ENCODE results near the gene TET3. TPM values are rescaled to one million over a fixed set of nuclear protein-coding genes. Genes with fewer than 3 reads are reported as not detected.

The TET3 gene
- total RNA-seq, 2 donors from 2014 or later = 23.5 to 26.3 TPM

- TF ChIP-seq CTCF (conservative IDR thresholded peaks at IDR 0.05) = no peak
- Mint-ChIP-seq H3K9me3 (no peaks in the 10 kb centered on the region), H3K4me3 (no peak overlapping the region), H3K36me3 (ENCODE audit: low read depth) (peaks cover 11% of the 10 kb centered on the region), H3K27me3 (ENCODE audit: insufficient read depth) (no peaks in the 10 kb centered on the region), H3K27ac (no peak overlapping the region), H3K4me1 (peaks cover 34% of the 10 kb centered on the region)
- Histone ChIP-seq H3K9ac (ENCODE audit: extremely low read depth, low read length, poor library complexity, severe bottlenecking) (no peak overlapping the region), H3K4me1 (ENCODE audit: control insufficient read depth, insufficient read depth, low read length) (peaks cover 6% of the 10 kb centered on the region), H3K27ac (ENCODE audit: low read depth, low read length) (no peak overlapping the region), H3K9me3 (ENCODE audit: control insufficient read depth, low read length) (no peaks in the 10 kb centered on the region), H3K27me3 (ENCODE audit: control insufficient read depth, insufficient read depth, low read length, poor library complexity, severe bottlenecking) (no peaks in the 10 kb centered on the region), H3K36me3 (ENCODE audit: control insufficient read depth, insufficient read depth, low read length) (peaks cover 9% of the 10 kb centered on the region), H3K4me3 (ENCODE audit: low read length) (no peak overlapping the region)
- DNase-seq = no peak
- WGBS, 2 experiments (ENCODE audit: insufficient coverage in 1 of 2, insufficient read length in 1 of 2) = 89 to 93% methylated on average over 9 of the region's 9 CpGs
These were observed 36.1 kb downstream of the TET3 start for GRCh38 chr2:74020702-74021406.

- Mint-ChIP-seq H3K36me3 (ENCODE audit: low read depth) (peaks cover 11% of the 10 kb centered on the region), H3K27ac (no peak overlapping the region), H3K4me3 (no peak overlapping the region), H3K9me3 (no peaks in the 10 kb centered on the region), H3K27me3 (ENCODE audit: insufficient read depth) (no peaks in the 10 kb centered on the region), H3K4me1 (peaks cover 34% of the 10 kb centered on the region)
- Histone ChIP-seq H3K9me3 (ENCODE audit: control insufficient read depth, low read length) (no peaks in the 10 kb centered on the region), H3K27ac (ENCODE audit: low read depth, low read length) (no peak overlapping the region), H3K9ac (ENCODE audit: extremely low read depth, low read length, poor library complexity, severe bottlenecking) (no peak overlapping the region), H3K4me1 (ENCODE audit: control insufficient read depth, insufficient read depth, low read length) (peaks cover 9% of the 10 kb centered on the region), H3K36me3 (ENCODE audit: control insufficient read depth, insufficient read depth, low read length) (peaks cover 9% of the 10 kb centered on the region), H3K27me3 (ENCODE audit: control insufficient read depth, insufficient read depth, low read length, poor library complexity, severe bottlenecking) (no peaks in the 10 kb centered on the region), H3K4me3 (ENCODE audit: low read length) (no peak overlapping the region)
- TF ChIP-seq CTCF (conservative IDR thresholded peaks at IDR 0.05) = no peak
- WGBS, 2 experiments (ENCODE audit: insufficient coverage in 1 of 2, insufficient read length in 1 of 2) = 87 to 90% methylated on average over 5 of the region's 5 CpGs
- no peak for DNase-seq
These were observed 36.7 kb downstream of the TET3 start for GRCh38 chr2:74021407-74021755.

GRCh38 chr2:74024216-74024615 is 39.5 kb downstream of the TET3 start:
- H3K27me3 ChIP-seq (ENCODE audit: control insufficient read depth, insufficient read depth, low read length, poor library complexity, severe bottlenecking) = no peaks in the 10 kb centered on the region
- 60 to 95% methylated on average over 1 to 3 of the region's 4 CpGs for WGBS, 2 experiments (ENCODE audit: insufficient coverage in 1 of 2, insufficient read length in 1 of 2)
- Mint-ChIP-seq H3K4me3 (no peak overlapping the region), H3K36me3 (ENCODE audit: low read depth) (peaks cover 10% of the 10 kb centered on the region), H3K27me3 (ENCODE audit: insufficient read depth) (no peaks in the 10 kb centered on the region), H3K9me3 (peaks cover 15% of the 10 kb centered on the region), H3K4me1 (peaks cover 37% of the 10 kb centered on the region), H3K27ac (no peak overlapping the region)
- no peak overlapping the region for H3K9ac ChIP-seq (ENCODE audit: extremely low read depth, low read length, poor library complexity, severe bottlenecking)
- H3K27ac ChIP-seq (ENCODE audit: low read depth, low read length) = no peak overlapping the region
- peaks cover 10% of the 10 kb centered on the region for H3K9me3 ChIP-seq (ENCODE audit: control insufficient read depth, low read length)
- no peak for TF ChIP-seq CTCF (conservative IDR thresholded peaks at IDR 0.05)
- H3K4me1 ChIP-seq (ENCODE audit: control insufficient read depth, insufficient read depth, low read length) = peaks cover 9% of the 10 kb centered on the region
- H3K36me3 ChIP-seq (ENCODE audit: control insufficient read depth, insufficient read depth, low read length) = no peaks in the 10 kb centered on the region
- no peak overlapping the region for H3K4me3 ChIP-seq (ENCODE audit: low read length)
- peak; percentile 46 for DNase-seq
